ENCODE data around the gene TMEM179. TPM values are rescaled to one million over a fixed set of nuclear protein-coding genes. Genes with fewer than 3 reads are reported as not detected.

TMEM179 gene
- total RNA-seq, 4 donors from 2014 or later: not detected

DNA sequence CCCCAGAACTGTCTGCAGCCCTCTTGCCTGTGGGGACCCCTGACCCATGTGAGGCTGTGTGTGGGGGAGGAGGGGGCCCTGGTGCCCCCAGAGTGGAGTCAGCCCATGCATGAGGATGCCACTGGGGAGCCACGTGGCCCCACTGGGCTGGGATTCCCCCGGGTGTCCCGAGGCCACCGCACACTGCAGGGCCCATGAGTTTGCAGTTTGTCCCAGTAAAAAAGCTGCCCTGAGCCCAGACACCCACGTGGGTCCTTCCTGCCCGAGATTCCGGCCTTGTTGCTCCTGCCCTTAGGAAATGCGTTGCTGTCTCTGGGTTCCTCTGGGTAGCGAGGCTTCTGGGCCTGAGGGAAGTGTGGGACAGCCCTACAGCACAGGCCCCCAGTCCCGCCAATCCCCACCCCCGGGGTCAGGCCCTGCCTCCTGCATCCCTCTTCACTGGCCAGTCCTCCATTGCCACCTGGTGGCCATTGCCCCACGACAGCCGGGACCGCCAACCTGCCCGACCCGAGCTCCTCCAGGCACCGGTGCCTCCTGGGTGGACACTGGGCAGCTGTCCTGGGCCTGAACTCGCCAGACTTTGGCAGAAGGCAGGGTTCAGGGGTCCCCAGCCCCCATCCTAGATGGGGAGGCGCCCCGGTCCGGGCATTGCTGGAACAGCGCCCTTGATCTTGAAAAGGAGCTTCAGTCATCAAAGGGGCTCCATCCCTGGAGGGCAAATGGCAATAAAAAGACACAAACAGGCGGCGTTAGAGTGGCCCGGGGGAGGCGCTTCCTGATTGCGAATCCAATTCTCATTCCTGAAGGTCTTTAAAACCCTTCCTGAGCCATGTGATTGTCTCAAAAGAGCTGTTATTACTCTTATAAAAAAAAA is 40.6 kb downstream of the TMEM179 start:
- TF ChIP-seq, protein P1, sequence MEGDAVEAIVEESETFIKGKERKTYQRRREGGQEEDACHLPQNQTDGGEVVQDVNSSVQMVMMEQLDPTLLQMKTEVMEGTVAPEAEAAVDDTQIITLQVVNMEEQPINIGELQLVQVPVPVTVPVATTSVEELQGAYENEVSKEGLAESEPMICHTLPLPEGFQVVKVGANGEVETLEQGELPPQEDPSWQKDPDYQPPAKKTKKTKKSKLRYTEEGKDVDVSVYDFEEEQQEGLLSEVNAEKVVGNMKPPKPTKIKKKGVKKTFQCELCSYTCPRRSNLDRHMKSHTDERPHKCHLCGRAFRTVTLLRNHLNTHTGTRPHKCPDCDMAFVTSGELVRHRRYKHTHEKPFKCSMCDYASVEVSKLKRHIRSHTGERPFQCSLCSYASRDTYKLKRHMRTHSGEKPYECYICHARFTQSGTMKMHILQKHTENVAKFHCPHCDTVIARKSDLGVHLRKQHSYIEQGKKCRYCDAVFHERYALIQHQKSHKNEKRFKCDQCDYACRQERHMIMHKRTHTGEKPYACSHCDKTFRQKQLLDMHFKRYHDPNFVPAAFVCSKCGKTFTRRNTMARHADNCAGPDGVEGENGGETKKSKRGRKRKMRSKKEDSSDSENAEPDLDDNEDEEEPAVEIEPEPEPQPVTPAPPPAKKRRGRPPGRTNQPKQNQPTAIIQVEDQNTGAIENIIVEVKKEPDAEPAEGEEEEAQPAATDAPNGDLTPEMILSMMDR (IDR thresholded peaks at IDR 0.05): peak in 1 of 3 donors; percentile 19
- ATAC-seq (ENCODE audit: low FRiP score) (peak; percentile 53), DNase-seq (ENCODE audit: low spot score) (peak; percentile 48)

DNA sequence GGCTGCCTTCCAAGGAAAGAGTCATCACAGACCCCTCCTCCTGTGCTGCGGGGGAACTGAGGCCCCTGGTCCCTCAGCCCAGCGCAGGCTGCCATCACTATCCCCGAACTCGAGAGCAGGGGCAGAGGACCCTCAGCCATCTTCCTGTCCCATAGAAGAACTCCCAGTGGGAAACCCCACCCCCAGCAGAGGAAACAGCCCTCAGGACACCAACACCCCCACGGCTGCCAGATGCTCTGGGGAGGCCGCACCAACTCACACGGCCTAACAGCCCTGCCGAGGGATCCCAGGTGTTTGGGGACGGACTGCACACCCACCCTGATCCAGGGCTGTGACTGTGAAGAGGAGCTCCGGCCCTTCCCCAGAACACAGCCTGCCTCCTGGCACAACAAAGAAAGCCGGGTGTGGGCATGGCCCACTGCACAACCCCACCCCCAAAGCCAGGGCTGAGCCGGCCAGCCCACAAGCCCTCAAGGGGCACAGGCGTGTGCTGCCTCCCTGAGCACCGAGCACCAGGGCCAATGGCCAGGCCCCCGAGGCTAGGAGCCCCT is 41.3 kb downstream of the TMEM179 start:
- TF ChIP-seq, protein P1 (IDR thresholded peaks at IDR 0.05): no peak
- DNase-seq (ENCODE audit: low spot score) (no peak), ATAC-seq (ENCODE audit: low FRiP score) (no peak)

DNA sequence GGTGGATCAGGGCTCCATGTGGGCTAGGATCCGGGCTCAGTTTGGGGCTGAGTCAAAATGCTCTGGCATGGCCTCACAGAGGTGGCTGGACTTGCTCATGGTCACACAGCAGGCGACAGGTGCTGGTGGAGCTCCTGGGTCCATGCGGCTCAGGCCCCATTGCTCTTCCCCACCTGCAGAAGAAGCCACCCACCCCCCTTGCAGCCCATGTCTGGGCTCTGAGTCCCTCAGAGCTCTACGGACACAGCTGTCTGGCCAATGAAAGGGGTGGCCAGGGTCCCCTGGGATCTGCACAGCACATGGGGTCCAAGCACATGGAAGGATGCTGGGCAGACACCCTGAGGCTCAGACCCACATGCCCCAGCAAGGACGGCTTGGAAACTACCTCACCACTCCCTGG is 42.0 kb downstream of the TMEM179 start:
- TF ChIP-seq, protein P1 (IDR thresholded peaks at IDR 0.05): no peak
- DNase-seq (ENCODE audit: low spot score): no peak
- no peak for ATAC-seq (ENCODE audit: low FRiP score)

DNA sequence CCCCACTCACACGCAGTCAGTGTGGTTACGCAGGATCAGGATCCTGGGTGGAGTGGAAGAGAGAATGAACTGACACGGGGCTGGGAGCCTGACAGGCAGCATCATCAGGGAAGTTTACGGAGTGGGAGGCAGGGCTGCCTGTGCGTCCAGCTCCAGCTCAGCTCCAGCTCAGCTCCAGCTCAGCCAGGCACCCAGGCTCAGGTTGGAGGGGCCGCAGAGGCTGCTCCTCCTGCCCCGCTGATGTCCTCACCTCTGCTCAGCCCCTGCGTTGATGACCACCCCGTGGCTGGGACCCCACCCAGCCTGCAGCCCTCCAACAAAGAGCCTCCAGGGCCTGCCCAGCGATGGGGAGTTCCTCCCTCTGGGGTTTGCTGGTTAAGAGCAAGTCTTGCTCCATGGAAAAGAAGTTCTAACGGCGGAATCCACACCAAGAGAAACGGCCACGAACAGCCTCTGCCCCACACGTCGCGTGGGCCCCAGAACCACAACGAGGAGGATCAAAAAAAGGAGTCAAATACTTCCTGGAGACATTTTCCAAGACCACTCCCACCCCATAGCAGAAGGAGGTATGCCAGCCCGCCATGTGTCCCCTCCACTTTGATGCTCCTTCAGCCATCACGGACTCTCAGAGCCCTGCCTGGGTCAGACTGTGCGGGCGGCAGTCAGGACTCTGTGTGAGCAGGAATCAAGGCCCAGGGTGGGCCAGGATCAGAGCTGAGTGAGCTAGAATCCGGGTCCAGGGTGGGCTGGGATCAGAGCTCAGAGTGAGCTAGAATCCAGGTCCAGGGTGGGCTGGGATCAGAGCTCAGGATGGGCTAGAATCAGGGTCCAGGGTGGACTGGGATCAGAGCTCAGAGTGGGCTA is 42.7 kb downstream of the TMEM179 start:
- TF ChIP-seq, protein P1 (IDR thresholded peaks at IDR 0.05): no peak
- ATAC-seq (ENCODE audit: low FRiP score) (no peak), DNase-seq (ENCODE audit: low spot score) (no peak)

DNA sequence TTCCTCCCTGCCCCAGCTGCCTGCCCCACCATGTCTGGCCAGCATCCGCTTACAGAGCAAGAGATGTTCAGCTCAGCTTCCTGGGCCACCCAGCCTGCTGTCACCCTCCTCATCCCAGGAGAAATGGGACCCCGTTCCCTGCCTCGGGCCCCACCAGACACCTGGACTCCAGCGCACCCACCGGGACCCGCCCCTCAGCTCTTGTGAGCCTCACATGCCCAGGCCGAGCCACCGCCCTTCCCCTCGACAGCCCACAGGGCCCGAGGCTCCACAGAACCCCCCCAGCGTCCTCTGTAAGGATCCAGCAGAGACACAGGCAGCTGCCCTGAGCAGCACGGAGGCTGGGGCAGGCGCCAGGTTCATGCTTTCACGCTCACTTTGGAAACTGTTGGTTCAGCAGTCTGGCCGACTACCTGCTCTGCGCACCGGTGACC is 43.4 kb downstream of the TMEM179 start:
- no peak for DNase-seq (ENCODE audit: low spot score)
- TF ChIP-seq, protein P1 (IDR thresholded peaks at IDR 0.05): no peak
- ATAC-seq (ENCODE audit: low FRiP score): no peak

DNA sequence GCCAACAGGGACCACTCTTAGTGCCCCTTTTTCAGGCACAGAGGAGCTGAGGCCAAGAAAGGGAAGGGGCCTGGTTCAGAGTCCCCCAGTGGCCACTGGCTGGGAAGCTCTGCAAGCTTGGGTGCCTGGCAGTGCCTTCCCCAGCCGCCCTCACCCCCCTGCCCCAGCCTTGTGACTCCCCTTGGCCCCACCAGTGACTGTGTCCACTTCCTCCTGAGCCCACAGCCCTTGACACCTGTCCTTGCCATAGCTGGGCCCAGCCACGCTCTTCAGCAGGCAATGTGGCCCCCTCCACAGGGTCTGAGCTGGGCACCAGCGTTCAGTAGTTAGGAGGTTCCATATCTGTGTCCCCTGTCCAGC is 44.0 kb downstream of the TMEM179 start:
- DNase-seq (ENCODE audit: low spot score) (no peak), ATAC-seq (ENCODE audit: low FRiP score) (no peak)
- TF ChIP-seq, protein P1 (IDR thresholded peaks at IDR 0.05): no peak
